Ishikawa (cell line): Measurements from ENCODE around the gene ANKRD11.
A peak's percentile ranks its signal among the peaks of the same experiment; 100 is the strongest.

ENCODE experiments used
- CEBPB ChIP-seq: IDR thresholded peaks from 2 replicates; pipeline ENCODE4 v1.6.1; 2012
- CREB1 ChIP-seq: IDR thresholded peaks from 2 replicates; pipeline ENCODE4 v1.6.1; 2012; ENCODE audit warnings: low read depth
- EGR1 ChIP-seq: IDR thresholded peaks from 2 replicates; pipeline ENCODE4 v1.6.1; 2012
- EP300 ChIP-seq: IDR thresholded peaks from 2 replicates; pipeline ENCODE4 v1.6.1; 2012; ENCODE audit warnings: borderline replicate concordance
- FOXM1 ChIP-seq: IDR thresholded peaks from 2 replicates; pipeline ENCODE4 v1.6.1; 2012; ENCODE audit warnings: low read depth, borderline replicate concordance
- NFIC ChIP-seq: IDR thresholded peaks from 2 replicates; pipeline ENCODE4 v1.6.1; 2012
- RAD21 ChIP-seq: IDR thresholded peaks from 2 replicates; pipeline ENCODE4 v1.6.1; 2012; ENCODE audit warnings: low read depth
- TAF1 ChIP-seq: IDR thresholded peaks from 2 replicates; pipeline ENCODE4 v1.6.1; 2012; ENCODE audit warnings: low read depth, mild to moderate bottlenecking
- TCF12 ChIP-seq: IDR thresholded peaks from 2 replicates; pipeline ENCODE4 v1.6.1; 2012; ENCODE audit warnings: low read depth
- TEAD4 ChIP-seq: IDR thresholded peaks from 2 replicates; pipeline ENCODE4 v1.6.1; 2012
- YY1 ChIP-seq: IDR thresholded peaks from 2 replicates; pipeline ENCODE4 v1.6.1; 2012; ENCODE audit warnings: low read depth
- ZBTB7A ChIP-seq: IDR thresholded peaks from 2 replicates; pipeline ENCODE4 v1.6.1; 2012; ENCODE audit warnings: low read depth
- TF ChIP-seq, protein P1 (sequence below): IDR thresholded peaks from 2 replicates; pipeline ENCODE4 v1.6.1; 2012; ENCODE audit warnings: low read depth, mild to moderate bottlenecking
- TF ChIP-seq, protein P2 (sequence below): IDR thresholded peaks from 2 replicates; pipeline ENCODE4 v1.6.1; 2012
- TF ChIP-seq, protein P3 (sequence below): IDR thresholded peaks from 2 replicates; pipeline ENCODE4 v1.6.1; 2012

ANKRD11 gene

DNA sequence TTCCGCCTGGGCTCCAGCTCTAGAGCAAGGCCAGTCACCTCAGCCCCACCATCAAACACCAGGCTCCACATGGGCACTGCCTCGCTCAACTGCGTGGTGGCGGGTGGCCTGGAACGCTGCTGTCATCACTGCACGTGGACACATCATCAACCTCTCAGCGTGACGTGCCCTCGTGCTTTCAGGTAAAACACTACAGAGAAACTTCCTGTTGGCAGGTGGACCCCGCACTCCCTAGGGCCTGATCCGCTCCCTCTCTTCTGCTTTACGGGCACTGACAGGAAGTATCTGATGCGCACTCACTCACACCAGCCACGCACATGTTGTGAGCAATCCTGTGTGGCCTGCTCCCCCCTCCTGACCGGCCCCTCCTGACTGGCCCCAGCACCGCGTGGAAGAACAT lies 87.4 kb downstream of the ANKRD11 start:
- TF ChIP-seq TEAD4, result no peak
- TF ChIP-seq, protein P1, sequence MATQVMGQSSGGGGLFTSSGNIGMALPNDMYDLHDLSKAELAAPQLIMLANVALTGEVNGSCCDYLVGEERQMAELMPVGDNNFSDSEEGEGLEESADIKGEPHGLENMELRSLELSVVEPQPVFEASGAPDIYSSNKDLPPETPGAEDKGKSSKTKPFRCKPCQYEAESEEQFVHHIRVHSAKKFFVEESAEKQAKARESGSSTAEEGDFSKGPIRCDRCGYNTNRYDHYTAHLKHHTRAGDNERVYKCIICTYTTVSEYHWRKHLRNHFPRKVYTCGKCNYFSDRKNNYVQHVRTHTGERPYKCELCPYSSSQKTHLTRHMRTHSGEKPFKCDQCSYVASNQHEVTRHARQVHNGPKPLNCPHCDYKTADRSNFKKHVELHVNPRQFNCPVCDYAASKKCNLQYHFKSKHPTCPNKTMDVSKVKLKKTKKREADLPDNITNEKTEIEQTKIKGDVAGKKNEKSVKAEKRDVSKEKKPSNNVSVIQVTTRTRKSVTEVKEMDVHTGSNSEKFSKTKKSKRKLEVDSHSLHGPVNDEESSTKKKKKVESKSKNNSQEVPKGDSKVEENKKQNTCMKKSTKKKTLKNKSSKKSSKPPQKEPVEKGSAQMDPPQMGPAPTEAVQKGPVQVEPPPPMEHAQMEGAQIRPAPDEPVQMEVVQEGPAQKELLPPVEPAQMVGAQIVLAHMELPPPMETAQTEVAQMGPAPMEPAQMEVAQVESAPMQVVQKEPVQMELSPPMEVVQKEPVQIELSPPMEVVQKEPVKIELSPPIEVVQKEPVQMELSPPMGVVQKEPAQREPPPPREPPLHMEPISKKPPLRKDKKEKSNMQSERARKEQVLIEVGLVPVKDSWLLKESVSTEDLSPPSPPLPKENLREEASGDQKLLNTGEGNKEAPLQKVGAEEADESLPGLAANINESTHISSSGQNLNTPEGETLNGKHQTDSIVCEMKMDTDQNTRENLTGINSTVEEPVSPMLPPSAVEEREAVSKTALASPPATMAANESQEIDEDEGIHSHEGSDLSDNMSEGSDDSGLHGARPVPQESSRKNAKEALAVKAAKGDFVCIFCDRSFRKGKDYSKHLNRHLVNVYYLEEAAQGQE, result no peak
- TF ChIP-seq FOXM1, result no peak
- TF ChIP-seq ZBTB7A, result no peak
- TF ChIP-seq RAD21, result no peak
- no peak for TF ChIP-seq YY1
- TF ChIP-seq NFIC, result no peak
- no peak for TF ChIP-seq CREB1
- no peak for TF ChIP-seq EGR1
- TF ChIP-seq EP300, result no peak

DNA sequence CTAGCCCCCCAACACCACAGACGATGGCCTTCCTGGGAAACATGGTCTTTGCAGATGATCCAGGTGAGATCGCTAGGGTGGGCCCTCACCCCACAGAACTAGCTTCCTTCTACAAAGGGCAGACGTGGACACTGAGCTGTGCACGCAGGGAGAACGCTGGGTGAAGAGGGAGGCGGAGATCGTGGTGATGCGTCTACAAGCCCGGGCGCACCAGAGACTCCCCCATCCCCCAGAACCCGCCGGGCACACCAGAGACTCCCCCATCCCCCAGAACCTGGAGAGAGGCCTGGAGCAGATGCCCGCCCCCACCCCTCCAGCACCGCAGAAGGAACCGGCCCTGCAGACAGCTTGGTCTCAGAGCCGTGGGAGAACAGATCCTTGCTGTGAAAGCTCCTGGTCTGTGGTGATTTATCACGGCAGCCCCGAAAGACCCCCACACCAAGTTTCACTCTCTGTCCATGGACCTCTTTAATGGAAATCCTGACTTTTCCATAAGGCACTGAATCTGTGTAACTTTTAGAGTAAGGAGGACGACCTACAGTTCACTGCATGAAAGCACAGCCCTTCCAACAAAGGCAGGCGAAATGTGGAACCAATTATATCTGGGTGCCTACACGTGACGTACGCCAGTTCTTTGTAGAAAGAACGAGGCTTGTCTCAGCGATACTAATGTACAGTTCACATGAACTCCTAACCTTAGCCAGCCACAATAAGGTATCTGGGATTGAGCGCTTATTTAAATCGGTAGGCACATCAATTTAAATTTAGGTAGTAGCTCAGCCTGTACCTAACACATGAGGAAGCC lies 88.5 kb downstream of the ANKRD11 start:
- TF ChIP-seq CEBPB, result no peak
- no peak for TF ChIP-seq TCF12
- TF ChIP-seq, protein P2, sequence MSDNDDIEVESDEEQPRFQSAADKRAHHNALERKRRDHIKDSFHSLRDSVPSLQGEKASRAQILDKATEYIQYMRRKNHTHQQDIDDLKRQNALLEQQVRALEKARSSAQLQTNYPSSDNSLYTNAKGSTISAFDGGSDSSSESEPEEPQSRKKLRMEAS, result no peak
- no peak for TF ChIP-seq EP300
- TF ChIP-seq FOXM1, result no peak
- TF ChIP-seq ZBTB7A, result no peak
- no peak for TF ChIP-seq TAF1

DNA sequence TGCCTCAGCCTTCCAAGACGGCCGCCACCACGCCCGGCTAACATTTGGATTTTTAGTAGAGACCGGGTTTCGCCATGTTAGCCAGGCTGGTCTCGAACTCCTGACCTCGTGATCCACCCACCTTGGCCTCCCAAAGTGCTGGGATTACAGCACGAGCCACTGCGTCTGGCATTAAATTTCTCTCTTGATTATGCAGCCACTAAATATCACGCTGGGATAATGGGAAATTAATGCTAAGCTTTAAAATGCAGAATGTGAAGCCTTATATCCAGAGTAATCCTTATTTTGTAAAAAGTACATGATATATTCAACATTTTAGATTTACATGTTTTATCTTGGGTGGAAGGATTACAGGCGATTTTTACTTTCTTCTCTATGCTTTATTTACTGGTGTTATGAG lies 89.2 kb downstream of the ANKRD11 start:
- TF ChIP-seq NFIC, result no peak
- no peak for TF ChIP-seq EGR1
- TF ChIP-seq, protein P1, result no peak
- TF ChIP-seq RAD21, result no peak
- TF ChIP-seq FOXM1, result no peak
- no peak for TF ChIP-seq ZBTB7A
- no peak for TF ChIP-seq CREB1
- TF ChIP-seq TAF1, result no peak
- TF ChIP-seq CEBPB, result no peak
- no peak for TF ChIP-seq TEAD4
- TF ChIP-seq, protein P2, result no peak
- no peak for TF ChIP-seq EP300

DNA sequence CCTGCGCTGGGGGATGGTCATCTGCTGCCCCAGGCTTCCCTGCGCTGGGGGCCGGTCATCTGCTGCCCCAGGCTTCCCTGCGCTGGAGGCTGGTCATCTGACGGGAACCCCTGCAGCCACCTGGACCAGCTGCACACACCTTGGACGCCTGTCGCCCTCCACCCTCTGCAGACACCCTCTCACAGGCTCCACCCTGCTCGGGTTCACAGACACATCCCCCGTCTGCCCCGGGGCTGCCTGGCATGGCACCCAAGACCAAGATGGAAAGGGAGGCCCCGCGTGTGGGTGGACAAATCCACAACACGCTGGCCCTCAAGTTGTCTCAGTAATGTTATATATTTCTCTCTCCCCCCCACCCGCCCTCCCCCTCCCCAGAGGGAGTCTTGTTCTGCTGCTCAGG lies 89.6 kb downstream of the ANKRD11 start:
- TF ChIP-seq NFIC, result no peak
- no peak for TF ChIP-seq TCF12
- no peak for TF ChIP-seq CEBPB
- no peak for TF ChIP-seq RAD21

DNA sequence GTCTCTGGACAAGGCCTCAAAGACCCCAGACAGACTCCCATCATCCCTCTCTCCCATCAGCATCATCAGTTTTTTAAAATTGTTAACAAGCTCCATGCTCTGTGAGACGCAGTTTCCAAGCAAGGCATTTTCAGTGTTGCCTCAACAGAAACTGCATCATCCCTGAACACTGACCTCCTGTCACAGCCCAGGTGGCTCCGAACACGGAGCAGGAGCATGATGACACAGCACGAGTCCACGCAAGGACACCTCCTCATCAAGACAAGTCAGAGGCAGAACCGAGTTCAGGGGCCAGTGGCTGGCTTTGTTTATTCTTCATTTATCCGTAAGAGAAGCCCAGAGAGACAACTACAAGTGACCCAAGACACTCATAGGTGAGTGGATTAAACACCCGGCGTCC lies 91.4 kb downstream of the ANKRD11 start:
- TF ChIP-seq, protein P2, result no peak
- TF ChIP-seq CEBPB (no peak), CREB1 (no peak), NFIC (no peak), RAD21 (no peak), EGR1 (no peak), TAF1 (no peak), TEAD4 (no peak), YY1 (no peak), ZBTB7A (no peak)
- TF ChIP-seq, protein P3, sequence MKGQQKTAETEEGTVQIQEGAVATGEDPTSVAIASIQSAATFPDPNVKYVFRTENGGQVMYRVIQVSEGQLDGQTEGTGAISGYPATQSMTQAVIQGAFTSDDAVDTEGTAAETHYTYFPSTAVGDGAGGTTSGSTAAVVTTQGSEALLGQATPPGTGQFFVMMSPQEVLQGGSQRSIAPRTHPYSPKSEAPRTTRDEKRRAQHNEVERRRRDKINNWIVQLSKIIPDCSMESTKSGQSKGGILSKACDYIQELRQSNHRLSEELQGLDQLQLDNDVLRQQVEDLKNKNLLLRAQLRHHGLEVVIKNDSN, result no peak

DNA sequence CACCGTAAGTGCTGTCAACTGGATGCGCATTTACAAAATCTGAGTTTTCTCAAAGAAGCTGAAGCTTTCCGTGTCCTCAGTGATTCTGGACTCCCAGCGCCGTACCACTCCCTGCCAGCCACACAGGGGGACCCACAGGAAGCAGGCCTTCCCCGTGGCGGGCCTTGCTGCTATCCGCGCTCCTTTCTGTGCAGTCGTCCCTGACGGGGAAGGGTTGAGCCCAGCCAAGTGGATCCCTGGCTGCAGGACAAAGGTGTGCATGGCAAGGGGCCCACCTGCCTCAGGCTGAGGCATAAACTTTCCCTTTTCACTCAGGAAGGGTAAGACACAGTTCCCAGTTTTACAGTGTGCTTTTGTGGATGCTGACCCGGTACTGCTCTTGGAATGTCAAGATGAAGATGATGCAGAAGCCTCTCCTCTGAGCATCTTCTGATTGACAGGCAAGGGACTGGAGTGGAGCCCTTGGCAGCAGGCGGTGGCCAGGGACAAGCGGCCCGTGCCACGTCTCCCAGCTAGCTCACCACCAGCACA lies 93.0 kb downstream of the ANKRD11 start:
- peak; percentile 40; the same call in 1 of the 2 replicates for TF ChIP-seq TEAD4
- TF ChIP-seq CREB1, result no peak
- TF ChIP-seq, protein P2, result peak; percentile 26; the same call in 1 of the 2 replicates
- TF ChIP-seq TCF12, result peak; percentile 43; the same call in 1 of the 2 replicates
- TF ChIP-seq NFIC, result peak; percentile 75
- TF ChIP-seq, protein P3, result no peak
- TF ChIP-seq FOXM1, result no peak
- peak; percentile 21; the same call in 1 of the 2 replicates for TF ChIP-seq EP300
